GM12872 (cell line): ENCODE results near the gene KRT2.

Source experiments
- TF ChIP-seq, protein P1 (sequence below): IDR thresholded peaks from 3 replicates; pipeline ENCODE4 v1.5.1; 2011; ENCODE audit warnings: low read depth, mild to moderate bottlenecking, low read length, moderate library complexity; ENCODE audit not compliant: insufficient read depth

The KRT2 gene

DNA sequence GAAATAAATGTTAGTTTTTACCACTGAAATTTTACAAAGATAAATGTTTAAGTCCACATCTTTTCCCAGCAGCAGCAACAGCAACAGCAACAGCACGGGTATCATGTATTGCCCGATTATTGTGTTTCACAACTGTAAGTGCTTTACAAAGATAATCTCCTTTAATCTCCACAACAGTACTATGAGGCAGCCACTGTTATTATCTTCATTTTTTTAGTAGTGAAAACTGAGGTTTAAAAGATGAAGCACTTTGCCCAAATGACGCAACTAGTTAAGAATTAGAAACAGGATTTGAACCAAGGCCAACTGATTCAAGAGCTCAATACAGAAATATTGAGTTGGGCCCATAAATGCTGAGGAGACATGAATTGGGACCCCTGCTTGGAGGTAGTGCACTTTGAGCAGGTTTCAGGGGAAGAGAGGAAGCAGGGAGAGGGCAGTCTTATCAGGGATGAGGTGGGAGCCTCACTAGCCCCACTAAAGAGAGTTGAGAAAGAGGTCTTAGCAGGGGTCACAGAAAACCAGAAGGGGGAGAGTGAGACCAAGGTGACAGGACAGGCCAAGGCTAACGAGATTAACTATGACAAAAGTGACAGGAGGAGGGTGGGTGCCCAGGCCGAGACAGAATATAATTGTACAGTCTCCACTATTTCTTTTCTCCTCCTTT lies 15.3 kb downstream of the KRT2 start:
- TF ChIP-seq, protein P1, sequence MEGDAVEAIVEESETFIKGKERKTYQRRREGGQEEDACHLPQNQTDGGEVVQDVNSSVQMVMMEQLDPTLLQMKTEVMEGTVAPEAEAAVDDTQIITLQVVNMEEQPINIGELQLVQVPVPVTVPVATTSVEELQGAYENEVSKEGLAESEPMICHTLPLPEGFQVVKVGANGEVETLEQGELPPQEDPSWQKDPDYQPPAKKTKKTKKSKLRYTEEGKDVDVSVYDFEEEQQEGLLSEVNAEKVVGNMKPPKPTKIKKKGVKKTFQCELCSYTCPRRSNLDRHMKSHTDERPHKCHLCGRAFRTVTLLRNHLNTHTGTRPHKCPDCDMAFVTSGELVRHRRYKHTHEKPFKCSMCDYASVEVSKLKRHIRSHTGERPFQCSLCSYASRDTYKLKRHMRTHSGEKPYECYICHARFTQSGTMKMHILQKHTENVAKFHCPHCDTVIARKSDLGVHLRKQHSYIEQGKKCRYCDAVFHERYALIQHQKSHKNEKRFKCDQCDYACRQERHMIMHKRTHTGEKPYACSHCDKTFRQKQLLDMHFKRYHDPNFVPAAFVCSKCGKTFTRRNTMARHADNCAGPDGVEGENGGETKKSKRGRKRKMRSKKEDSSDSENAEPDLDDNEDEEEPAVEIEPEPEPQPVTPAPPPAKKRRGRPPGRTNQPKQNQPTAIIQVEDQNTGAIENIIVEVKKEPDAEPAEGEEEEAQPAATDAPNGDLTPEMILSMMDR: no peak

DNA sequence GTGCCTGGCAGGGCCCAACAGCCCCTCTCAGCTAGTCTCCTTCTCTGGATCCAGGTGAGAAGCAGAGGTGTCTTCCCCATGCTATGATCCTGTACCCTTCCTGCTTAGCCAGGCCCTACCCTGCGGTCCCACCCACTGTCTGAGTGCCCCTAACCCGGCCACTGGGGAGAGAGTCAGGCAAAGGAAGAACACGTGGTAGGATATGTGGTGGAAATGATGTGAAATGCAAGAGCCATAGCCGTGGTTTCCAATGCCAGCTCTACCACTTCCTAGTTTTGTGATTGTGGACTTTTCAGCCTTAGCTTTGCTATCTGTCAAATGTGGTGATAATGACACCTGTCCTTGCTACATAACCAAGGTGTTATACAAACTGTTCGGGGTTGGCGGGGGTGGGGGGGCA lies 15.8 kb downstream of the KRT2 start:
- TF ChIP-seq, protein P1: no peak

DNA sequence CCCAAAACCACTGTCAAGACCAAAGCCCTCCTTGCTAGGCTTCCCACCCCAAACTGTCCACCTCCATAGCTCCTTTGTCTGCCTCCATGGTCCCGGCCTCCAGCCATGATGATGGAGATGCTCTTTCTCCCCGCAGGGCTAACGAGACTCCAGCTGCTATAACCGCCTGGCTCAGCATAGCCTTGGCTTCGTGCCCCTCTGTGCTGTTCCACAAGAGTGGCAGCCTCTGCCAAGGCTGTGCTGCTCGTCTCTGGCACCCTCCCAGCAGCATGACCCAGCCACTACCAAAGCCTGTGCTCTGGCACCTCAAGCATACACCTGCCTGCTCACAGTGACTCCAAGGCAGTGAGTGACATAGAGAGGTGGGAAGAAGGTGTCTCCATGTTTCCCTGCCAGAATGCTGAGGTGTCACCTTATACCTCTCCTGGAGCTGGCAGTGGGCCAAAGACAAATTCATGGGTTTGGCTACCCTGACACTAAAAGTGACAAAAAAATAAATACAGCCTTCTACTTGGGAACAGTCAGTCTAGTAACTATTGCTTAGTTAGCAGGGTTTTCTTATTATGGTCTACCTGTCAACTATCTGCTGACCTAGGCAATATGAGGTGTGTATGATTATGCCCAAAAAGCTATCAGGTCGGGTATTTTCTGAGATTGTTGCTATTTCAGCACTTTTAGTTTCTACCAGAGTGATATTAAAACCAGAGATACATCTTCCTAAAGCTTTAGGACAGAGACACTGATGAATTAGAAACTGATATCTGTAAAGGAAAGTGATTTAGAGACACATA lies 17.6 kb downstream of the KRT2 start:
- TF ChIP-seq, protein P1: no peak

DNA sequence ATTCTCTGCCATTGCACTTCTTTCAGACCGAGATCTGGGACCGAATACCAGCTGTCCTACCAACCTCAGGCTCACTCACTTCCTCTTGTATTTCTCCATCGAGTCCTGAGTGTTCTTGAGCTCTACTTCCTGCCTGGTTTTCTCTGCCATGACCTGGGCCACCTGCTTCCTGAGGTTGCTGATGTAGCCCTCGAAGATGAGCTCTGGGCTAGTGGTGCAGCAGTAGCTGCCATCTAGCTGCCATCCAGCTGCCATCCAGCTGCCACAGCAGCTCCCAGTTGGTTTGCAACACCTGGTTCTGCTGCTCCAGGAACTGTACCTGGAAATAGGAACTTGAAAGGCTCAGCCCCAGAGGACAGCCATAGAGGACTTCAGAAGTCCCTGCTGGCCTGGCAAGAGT lies 18.6 kb downstream of the KRT2 start:
- TF ChIP-seq, protein P1: no peak

DNA sequence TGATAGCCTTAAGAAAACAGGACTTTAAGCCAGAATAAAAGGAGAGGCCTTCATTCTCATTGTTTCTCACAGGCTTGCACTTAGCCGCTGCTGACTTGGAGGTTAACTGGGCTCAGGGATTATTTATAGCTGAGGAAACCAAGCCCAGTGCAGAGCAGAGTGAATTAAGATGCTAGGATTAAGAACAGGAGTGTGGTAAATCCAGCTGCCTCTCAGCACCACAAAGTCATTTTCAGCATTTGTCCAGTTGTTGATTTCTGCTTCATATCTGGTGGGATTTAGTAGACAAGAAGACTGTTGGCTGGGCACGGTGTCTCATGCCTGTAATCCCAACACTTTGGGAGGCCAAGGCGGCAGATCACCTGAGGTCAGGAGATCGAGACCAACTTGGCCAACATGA lies 19.4 kb downstream of the KRT2 start:
- TF ChIP-seq, protein P1: no peak

DNA sequence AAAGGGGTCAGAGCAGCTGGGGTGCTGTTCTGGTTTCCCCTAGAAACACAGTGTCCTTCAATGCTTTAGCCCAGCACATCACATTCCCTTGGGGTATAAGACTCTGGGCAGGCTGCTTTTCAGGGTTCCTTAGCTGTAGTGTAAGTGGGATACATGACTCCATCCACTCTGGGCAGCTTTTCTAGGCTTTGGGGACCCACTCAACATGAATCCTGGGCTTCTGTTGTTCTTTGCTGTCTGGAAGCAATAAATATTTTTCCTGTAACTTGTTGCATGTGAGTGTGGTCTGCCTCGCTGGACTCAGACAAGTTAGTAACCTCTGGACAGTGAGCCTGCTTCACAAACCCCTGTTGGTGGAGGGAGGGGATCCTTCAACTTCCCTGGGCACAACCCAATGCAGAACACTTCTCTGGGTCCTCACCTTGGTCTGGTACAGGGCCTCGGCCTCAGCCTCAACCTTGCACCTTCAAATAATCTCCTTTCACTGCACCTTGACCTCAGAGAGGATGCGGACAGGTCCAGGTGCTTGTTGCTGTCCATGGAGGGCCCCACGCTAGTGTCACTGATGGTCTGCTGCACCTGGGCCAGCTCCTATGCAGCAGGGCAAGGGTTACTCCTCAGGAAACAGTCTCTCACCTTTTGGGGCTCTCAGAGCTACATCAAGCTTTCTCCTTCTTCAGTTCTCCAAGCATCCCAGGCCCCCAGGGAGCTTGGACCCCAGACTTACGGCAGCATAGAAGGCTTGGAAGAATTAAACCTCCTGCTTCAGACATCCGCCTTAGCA lies 20.1 kb downstream of the KRT2 start:
- TF ChIP-seq, protein P1: no peak

DNA sequence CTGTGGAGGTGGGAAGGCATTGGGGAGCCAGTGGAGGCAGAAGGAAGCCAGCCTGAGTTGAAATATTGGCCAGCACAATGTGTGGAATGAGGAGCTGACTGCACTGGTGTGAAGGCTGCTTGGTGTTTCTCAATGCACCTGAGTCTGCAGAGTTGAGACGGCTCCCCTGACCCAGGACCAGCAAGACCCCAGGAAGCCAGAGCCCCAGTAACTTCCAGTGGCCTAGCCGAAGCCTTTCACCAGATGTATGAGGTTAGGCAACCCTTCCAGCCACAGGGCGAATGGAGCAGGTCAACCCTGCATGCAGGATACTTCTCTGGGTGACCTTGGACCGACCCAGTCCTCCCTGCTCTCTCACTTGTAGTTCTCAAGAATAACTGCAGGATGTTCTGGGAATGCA lies 20.7 kb downstream of the KRT2 start:
- TF ChIP-seq, protein P1: no peak
